SHP77 (cell line): Measurements from ENCODE around the gene SULT1A4.
"Not testable (repeated sequence)": the region's sequence is repeated elsewhere in the genome, so short reads cannot be mapped to it uniquely, and the experiment has no call there.

Source experiments
- DNase-seq, 2 experiments: peaks; one replicate each; lab custom pipeline; 2025; lab: John Stamatoyannopoulos, UW

The SULT1A4 gene

DNA sequence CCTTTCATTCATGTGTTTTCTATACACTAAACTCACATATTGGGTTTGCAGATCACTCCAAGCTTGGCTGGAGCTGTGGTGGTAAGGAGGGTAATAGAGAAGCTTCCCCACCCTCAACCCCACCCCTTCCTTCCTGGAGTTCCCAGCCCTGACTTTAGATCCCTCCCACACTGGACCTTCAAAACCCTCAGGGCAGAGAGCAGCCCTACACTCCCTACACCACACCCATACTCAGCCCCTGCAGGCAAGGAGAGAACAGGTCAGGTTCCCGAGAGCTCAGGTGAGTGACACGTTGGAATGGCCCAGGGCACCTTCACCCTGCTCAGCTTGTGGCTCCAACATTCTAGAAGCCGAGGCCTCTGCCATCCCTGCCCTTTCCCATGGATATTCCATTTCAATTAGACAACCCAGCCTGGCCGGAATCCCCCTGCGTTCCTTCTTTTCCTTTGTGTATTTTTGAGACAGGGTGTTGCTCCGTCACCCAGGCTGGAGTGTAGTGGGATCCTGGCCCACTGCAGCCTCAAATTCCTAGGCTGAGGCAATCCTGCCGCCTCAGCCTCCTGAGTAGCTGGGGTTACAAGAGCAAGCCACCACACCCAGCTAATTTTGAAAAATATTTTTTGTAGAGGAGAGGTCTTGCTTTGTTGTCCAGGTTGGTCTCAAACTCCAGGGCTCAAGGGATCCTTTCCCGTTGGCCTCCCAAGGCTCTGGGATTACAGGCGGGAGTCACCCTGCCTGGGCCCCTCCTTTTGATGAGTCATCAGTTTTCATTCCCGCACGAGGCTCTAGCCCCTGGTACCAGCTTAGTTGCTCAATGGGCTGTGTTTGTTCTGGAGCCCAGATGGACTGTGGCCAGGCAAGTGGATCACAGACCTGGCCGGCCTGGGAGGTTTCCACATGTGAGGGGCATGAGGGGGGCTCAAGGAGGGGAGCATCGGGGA is at the start of gene SULT1A4:
Gene SULT1A4 (plus strand): TSS at position 208 of the 941 bp plus-strand sequence. CDS start 1,473 bp downstream, outside the sequence.
- DNase-seq: not testable (repeated sequence)

DNA sequence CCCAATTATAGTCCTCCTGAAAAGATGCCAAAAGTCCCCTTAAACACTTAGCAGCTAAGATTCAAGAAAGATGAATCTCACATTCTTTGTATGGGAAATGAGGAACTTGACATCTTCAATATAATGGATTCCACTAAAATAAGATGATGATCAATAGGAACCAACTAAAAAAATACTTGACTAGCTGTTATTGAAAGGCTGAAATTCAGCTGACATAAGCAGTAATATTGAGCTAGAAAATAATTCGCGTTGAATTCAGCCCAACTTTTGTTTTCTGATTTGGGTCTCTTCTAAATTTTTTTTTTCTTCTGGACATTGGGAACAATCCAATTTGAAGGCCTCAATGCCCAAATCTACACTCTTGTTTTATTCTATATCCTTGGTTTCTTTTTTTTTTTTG is 36.1 kb upstream of the SULT1A4 start:
- not testable (repeated sequence) for DNase-seq

DNA sequence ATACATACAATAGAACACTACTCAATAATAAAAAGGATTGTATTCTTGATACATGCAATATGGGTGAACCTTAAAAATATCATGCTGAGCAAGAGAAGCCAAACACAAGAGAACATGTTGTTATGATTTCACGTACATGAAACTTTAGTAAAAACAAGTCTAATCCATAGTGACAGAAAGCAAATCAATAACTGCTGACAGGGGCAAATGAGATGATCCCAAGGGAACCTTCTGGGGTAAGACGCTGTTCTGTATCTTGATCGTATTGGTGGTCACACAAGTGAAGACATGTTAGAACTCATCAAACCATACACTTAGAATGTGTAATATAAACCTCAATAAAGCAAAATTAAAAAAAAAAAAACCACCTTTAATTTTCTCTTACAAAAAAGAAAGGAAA is 34.3 kb upstream of the SULT1A4 start:
- DNase-seq: not testable (repeated sequence)

DNA sequence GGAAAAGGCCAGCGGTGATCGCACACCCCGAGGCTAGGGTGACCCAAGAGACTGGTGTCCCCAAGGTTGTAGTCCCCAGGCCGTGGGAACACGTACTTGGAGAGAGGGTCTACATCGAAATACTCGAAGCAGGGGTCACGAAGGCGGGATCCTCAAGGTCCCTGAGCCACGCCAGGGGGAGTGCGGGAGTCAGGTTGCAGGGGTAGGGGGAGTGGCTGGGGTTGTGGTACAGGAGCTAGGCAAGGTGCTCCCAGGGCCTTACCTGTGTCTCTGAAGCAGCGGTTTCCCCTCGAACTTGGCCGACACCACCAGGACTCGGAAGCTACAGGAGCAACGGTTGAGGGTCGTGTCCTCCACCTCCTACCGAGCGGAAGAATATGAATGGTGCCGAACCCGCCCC is 6.0 kb upstream of the SULT1A4 start:
- not testable (repeated sequence) for DNase-seq

DNA sequence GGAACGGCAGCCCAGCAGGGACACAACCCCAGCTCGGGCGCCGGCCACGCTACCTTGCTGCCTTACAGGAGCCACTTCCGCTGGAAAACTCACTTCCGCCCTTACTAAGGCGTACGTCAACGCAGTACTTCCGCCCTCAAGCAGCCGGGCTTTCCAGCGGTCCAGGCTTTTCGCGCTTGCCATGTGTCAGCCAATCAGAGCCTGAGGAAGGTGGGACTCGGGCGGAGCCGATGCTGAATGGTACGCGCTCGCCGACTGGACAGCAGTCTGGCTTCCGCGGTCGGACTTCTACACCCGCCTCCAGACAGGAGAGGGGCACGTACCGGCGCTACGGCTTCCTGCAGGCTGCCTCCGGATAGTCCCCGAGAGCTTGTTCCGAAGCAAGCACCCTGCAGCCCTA is 5.4 kb upstream of the SULT1A4 start, which contains the start of the genes BOLA2 and SLX1B:
Gene BOLA2 (minus strand): TSS at position 83 of the 400 bp plus-strand sequence. CDS start 98 bp downstream, outside the sequence.
Gene SLX1B (plus strand): TSS at position 265 of the 400 bp plus-strand sequence.
- DNase-seq: not testable (repeated sequence)

DNA sequence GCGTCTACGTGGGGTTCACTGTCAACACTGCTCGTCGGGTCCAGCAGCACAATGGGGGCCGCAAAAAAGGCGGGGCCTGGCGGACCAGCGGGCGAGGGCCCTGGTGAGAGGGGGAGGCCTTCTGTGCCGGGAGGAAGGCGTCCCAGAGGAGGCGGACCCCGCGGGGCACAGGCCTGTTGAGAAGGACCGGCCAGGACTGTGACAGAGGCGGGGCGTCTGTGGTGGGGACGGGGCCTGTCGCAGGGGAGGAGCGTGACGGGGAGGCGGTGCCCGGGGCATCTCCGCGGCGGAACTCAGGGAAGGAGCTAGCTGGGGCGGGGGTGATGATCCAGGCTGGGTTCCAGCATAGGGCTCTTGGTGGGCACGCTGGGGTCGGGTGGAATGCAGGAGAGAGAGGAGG is 4.9 kb upstream of the SULT1A4 start:
- DNase-seq: not testable (repeated sequence)

DNA sequence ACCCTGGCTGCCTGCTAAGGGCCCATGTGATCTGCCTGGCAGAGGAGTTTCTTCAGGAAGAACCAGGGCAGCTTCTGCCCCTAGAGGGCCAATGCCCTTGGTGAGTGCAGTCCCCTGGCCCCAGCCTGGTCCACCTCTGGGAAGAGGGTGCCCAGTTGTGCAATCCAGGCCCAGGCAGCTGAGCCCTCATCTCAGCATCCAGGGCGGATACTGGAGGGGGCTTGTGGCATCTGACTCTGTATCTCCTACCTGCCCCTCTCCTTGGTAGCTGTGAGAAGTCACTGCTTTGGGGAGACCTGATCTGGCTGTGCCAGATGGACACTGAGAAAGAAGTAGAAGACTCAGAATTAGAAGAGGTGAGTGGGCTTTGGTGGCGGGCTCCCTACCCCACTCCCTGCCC is 2.1 kb upstream of the SULT1A4 start:
- DNase-seq: not testable (repeated sequence)

DNA sequence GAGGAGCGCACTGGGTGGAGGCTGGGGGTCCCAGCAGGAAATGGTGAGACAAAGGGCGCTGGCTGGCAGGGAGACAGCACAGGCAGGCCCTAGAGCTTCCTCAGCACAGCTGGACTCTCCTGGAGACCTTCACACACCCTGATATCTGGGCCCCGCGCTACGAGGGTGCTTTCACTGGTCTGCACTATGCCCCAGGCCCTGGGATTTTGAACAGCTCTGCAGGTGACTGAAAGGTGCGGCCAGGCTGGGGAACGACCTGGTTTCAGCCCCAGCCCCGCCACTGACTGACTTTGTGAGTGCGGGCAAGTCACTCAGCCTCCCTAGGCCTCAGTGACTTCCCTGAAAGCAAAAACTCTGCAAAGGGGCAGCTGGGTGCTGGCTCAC is 926 bp downstream of the SULT1A4 start:
- DNase-seq: not testable (repeated sequence)

DNA sequence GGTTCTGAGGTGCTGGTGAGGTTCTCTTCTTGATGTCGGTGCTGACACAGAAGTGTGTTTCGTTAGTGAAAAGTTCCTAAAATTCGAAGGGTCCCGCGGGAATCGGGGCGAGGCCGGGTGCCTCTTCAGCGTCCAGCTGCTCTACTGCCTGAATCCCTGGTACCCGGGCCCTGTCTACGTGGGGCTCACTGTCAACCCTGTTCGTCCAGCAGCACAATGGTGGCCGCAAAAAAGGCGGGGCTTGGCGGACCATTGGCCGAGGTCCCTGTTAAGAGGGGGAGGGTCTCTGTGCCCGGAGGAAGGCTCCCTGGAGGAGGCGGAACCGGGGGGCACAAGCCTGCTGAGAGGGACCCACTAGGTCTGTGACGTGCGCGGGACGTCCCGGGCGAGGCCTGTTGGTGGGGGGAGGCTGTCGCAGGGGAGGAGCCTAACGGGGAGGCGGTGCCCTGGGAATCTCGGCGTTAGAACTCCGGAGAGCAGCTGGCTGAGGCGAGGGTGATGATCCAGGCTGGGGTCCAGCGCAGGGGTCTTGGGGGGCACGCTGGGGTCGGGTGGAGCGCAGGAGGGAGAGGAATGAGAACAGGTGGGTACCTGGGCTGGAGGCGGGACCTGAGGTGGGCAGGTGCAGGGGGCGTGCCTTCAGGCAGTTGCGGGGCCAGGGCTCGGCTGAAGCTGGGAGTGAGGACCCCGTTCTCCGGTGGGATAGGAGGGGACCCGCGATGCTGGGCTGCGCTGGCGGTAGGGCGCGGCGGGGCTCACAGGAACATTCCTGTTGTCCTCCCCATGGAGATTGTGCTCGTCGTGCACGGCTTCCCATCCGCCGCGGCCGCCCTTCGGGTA is 6.5 kb downstream of the SULT1A4 start:
- not testable (repeated sequence) for DNase-seq

DNA sequence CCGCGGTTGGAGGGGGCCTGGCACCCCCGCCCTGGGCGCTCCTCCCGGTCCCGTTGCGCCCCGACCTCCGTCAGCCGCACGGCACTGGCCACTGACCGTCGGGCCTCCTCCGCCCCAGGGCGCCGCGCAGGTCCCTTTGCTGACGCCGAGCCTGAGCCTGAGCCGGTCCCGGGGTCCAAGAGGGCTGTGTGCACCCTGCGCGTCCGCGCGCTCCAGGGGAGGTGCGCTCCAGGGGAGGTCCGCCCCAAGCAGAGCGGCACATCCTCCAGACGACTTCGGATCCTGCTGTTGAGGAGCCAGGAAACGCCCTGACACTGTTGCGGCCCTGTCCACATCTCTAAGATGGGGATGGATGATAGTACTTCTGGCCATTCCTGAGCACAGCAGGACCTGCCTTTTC is 7.2 kb downstream of the SULT1A4 start:
- not testable (repeated sequence) for DNase-seq

DNA sequence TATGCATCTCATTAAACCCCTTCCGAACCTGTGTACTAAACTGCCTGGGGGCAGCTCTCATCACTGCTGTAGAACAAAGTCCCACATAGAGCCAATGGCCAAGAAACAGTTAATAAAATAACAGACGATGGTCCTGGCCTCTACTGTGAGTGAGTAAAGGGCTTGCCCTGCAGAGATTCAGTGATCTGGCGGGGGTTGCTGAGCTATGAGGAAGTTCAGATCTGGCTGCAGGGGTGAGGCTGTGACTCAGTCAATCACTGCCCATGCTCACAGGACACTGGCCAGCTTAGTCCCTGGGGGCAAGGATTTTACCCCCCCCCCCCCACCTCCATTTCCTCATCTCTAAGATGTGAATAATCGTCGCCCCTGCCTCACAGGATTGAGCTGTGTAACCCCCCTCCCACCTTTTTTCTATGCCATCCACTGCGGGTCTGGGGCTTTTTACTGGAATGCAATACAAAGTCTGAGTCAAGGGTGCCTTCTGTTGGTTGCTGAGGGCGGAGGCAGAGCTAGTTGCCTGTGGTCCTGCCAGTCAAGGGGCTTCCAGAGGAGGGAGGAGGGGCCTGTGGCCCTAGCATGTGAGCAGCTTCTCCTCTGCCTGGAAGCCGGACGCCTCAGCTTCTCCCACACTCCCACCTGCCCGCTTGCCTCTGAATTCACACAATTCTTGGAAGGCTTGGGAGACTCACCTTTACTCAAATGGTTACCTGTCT is 8.1 kb downstream of the SULT1A4 start:
- DNase-seq: not testable (repeated sequence)

DNA sequence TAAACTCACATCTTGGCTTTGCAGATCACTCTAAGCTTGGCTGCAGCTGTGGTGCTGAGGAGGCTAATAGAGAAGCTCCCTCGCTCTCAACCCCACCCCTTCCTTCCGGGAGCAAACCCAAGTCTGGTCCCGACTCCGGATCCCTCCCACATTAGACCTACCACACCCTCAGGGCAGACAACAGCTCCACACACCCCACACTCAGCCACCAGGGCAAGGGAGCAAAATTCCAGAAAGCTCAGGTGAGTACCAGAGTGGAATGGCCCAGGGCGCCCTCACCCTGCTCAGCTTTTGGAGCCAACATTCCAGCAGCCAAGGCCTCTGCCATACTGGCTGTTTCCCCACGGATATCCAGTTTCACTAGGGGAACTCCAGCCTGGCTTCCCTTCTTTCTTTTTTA is 9.9 kb downstream of the SULT1A4 start:
- DNase-seq: not testable (repeated sequence)

DNA sequence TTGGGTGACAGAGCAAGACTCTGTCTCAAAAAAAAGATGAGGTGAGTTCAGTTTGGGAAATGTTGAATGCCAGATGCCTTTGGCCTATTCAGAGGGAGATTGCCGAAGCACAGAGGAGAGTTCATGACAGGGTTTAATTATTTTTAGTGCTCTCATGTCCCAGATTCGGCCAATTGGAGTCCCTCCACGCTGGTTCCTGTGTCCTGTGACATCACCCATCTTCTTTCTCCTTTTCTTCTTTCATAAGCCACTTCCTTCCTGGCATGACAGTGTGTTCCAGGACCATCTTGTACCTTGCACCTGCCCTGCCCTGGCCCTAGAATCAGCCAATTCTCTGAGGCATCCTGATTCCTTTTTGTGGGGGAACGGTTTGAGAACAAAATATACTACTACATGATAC is 12.4 kb downstream of the SULT1A4 start:
- DNase-seq: not testable (repeated sequence)

DNA sequence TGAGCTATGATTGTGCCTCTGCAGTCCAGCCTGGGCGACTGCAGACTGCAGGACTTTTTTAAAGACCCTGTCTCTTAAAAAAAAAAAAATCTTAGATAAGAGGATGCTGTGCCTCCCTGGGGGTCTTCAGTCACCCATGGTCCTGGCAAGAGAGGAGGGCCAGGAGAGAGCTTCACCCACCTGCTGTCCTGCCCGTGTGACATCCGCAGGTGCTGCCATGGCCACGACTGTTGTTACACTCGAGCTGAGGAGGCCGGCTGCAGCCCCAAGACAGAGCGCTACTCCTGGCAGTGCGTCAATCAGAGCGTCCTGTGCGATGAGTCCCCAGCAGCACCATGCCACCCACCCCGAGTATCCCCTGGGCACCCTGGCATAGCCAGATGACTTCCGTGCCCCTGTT is 22.6 kb downstream of the SULT1A4 start:
- DNase-seq: not testable (repeated sequence)

DNA sequence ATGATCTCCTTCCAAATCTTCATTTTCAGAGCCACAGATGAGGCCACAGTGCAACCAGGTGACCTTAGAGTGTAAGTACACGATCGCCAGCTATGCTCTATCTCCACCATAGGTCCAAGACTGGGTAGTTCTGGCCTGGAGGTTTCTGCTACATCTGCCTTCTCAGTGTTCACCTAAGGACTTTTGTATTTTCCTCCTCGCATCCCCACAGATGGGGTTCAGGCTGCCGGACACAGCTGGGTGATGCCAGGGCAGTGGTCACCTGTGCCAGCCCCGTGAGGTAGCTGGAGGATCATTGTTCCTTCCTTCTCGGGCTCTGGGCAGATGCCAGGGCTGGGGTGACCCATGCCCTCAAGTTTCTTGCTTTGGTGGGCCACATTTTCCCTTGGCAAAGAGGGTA is 46.6 kb downstream of the SULT1A4 start, which contains the start of gene NPIPB12:
Gene NPIPB12 (minus strand): TSS at position 101 of the 400 bp plus-strand sequence.
- DNase-seq: not testable (repeated sequence)
